Globus pallidus (tissue), 1 donor: ENCODE measurements around the gene MEGF11.

Source experiments
- DNase-seq: peaks from one replicate; pipeline ENCODE4 v3.0.0-alpha.2; 2015; ENCODE audit warnings: low spot score

MEGF11 gene

DNA sequence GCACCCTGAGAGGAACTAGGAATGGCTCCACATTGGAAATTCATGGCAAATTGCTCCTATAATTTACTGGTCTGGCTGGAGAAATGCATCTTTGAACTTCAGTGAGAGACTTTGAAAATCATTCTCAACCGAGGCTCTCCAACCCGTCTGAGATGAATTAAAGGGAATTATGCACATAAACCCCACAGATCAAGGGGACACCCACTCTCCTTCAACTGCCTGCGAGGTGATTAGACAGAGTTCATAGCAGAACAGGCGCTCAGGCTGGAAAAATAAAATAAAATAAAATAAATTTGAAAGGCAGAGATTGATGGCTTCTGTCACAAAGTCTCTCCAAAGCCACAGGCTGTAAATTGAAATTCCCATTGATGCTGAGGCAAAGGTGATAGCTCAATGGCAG lies 37.7 kb downstream of the MEGF11 start:
- no peak for DNase-seq

DNA sequence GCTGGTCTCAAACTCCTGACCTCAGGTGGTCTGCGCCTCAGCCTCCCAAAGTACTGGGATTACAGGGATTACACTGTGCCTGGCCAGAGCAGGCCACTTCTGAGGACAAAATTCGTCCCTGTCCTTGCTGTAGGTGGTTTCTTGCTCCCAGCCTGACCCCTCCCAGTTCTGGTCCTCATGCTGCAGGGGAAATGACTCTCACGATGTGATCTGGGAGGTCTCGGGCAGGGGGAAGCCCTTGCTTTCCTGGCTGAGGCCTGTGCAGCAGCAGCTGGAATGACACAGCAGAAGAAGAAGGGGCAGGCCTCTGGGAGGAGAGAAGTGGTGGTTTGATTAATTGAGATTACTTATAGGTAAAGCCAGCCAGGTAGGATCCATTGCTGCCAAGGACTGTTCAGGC lies 39.3 kb downstream of the MEGF11 start:
- no peak for DNase-seq

DNA sequence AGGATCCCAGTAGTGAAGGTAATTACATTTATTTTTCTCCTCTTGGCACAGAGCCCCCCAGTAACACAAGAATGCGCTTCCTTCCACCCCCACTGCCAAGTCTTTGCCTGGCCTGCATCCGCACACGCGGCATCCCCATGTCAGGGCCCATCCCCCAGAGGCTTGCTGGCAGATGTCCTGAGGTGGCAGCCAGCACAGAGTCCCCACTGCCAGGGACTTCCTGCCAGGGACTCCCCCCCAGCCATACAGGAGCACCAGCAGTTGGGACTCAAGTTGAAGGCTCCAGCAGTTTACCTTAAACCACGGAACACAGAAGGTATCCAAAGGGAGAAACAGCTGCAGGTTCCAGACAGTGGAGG lies 41.0 kb downstream of the MEGF11 start:
- no peak for DNase-seq

DNA sequence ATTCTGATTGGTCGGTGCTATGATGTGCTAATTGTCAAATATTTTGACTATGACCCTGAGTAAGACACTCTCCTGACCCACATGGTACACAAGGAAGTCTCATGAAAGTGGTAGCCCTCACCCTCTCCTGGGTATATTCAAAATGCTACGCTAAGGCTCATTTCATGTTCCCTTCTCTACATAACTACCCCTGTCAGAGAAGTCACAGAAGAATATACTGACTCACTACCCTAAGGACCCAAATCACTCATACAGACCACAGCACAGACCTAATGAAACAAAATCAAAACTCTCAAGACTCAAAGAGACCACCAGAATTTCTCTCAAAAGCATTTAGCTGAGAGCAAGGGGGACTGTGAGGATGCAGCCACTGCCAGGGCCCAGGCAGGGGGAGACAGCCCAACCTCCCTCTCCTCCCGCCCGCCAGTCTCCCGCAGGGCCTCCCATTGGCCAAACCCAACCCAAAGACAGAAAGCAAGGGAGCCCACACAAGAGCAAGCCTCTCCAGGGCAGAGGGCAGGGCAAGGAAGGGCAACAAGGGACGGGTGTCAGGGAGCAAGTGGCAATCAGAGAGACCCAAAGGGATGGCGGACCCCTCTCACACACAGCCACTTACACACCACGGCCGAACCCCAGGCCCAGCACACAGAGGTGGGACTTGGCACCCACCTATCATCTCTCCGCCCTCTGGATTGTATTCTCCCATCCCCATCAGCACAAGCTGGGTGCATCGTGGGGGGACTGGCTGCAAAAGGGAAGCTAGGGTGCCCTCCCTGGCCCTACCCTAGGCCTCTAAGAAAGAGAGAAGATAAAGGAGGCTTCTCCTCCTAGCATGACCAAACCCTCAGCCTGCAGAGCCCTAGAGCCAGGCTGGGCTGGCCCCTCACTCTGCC lies 41.6 kb downstream of the MEGF11 start:
- no peak for DNase-seq

DNA sequence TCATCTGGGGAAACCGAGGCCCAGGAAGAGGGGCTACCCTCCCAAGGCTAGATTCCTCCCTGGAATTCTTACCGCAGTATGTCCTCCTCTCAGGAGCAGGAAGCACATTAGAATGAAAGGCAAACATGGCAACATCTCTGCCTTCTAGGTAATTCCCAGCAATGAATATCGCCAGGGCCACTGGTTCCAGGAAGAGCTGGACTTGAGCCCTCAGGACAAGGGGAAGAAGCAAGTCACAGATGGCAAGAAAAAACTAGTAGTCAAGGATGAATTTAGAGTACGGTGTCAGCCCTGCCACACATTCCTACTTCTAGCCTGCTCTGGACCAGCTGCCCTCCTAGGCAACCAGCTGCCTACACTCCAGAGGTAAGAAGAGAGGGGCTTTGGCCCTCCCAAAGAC lies 42.9 kb downstream of the MEGF11 start:
- DNase-seq: no peak

DNA sequence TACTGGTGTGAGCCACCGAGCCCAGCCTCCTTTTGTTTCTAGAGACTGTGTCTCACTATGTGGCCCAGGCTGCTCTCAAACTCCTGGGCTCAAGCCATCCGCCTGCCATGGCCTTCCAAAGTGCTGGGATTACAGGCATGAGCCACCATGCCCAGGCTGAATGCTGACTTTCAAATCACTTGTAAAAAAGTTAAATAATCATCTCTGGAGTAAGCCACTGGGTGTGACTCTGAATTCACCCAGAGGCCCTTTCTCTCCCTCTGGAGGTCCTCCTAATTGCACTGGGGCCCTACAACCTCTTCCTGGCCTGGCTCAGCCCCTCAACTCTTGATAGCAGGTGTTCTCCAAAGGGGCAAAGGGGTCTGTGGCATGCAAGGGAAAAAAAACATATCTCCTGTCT lies 54.8 kb downstream of the MEGF11 start:
- DNase-seq: no peak

DNA sequence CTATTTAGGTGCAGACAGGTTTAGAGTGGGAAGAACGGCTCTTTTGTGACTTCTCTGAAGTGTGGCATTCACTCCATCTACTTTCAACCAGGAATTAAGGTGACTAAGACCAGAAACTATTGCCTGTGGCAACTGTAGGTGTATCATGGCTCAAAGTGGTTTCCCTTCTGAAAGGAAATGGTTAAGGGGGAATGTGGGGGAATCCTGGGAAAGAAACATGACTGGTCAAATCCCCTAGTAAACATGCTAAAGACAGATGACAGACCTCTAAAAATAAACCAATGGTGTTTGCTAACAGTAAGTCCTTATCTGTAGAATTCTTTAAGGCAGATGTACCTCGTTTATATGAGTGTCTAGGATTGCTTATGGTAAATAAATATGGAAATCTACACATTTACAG lies 56.9 kb downstream of the MEGF11 start:
- DNase-seq: no peak

DNA sequence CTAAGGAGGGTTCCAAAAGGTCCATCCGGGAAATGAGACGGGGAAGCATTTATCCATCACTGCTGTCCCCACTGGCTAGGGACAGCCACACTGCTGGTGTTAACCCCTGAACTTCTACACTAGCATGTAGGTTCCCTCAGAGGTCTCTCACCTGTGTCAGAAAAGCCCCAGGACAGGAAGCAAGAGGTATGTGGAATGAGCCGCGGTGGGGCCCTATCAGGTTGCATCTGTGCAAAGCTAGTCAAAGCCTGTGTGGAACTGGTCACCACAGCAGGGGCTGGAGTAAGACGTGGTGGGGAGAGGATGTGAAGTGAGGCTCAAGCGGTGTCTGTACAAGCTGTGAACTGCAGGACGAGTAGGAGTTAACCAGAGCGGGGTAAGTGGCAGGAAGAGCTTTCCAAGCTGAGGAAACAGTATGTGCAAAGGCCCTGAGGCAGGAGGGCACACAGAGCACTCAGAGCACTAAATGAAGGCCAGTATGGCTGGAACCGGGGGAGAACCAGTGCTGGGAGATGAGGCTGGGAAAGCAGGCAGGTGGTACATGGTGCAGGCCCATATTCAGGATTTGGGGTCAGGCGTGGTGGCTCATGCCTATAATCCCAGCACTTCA lies 57.8 kb downstream of the MEGF11 start:
- DNase-seq: no peak

DNA sequence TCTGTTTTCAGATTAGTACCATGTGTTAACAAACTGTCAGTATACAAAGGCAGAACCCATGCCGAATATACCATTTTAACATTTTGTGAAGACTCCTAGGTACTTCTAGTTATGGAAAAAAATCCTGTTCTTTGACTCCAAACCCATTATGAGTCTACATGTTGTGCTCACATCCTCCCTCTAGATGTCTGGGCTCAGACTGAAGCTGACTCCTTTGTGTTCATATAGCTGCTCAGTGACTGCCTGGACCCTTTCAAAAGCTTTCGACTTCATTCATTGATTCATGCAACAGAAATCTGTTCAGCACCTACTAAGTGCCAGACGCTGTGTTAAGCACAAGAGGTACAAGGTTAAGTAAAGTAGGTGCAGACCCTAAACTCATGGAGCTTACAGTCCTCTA lies 60.5 kb downstream of the MEGF11 start:
- no peak for DNase-seq

DNA sequence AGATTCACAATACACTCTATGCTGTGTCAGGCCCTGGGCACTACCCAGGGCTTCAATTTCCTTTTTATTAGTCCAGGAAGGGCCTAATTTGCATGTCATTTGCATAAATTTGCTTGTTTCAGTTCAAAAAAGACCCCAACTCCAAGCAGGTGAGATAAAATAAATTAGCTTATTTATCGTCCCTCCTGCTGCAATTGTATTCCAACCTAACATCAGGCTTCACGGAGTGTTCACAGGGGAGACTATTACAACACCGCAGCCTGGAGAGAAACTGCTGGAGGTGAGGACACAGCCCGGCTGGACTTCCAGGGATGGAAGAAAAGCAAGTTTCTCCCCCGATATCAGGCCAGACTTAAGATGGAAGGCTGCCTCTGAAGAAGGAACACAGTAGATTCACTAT lies 62.8 kb downstream of the MEGF11 start:
- no peak for DNase-seq

DNA sequence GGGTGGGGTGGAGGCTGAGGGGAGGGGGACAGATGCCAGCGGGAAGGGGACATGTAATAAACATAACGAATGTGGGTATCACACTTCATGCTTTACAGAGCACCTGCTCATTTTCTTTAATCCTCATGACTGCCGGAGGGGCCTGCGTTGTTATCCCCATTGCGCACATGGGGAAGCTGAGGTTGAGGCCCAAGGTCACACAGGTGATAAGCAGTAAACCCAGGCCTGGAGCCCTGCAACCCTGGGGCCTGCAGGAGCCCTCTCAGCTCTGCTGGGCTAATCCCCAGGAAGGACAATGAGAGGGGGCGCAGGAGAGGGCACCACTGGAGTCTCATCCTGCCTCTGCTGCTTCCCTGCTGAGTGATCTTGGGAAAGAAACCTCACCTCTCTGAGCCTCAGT lies 64.3 kb downstream of the MEGF11 start:
- no peak for DNase-seq

DNA sequence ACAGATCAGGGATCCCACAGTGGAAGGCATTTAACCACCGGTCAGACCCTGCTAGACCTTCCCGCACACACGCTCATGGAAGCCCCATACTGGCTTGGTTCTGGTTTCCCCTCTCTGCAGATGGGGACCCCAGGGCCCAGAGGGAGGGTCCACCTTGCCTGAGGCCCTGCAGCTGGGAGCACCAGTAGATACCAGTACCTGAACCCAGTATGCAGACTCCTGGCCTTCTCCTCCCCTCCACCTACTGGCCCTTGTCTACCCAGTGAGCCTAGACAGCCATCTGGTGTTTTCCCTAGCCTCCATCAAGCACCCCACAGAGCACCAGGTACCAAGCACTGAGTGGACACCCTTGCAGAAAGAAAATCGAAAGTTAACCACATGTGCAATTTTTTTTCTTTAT lies 65.1 kb downstream of the MEGF11 start:
- no peak for DNase-seq

DNA sequence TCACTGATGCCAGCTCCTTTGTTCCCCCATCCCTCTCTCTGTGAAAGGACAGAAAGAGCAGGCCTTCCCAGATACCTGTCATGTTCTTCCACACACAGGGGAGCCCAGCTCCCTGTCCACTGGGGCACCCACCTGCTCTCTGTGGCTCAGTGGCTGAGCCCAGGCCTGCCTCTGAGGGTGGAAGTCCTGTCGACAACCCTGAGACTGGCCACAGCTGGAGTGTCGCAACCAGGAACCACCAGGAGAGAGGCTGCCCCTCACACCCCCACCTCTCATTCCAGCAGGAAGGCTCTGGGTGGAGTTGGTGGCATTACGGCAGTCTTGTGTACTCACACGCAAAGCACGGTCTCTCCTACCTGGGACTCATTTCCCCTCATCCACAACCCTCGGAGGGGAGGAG lies 66.3 kb downstream of the MEGF11 start:
- DNase-seq: no peak

DNA sequence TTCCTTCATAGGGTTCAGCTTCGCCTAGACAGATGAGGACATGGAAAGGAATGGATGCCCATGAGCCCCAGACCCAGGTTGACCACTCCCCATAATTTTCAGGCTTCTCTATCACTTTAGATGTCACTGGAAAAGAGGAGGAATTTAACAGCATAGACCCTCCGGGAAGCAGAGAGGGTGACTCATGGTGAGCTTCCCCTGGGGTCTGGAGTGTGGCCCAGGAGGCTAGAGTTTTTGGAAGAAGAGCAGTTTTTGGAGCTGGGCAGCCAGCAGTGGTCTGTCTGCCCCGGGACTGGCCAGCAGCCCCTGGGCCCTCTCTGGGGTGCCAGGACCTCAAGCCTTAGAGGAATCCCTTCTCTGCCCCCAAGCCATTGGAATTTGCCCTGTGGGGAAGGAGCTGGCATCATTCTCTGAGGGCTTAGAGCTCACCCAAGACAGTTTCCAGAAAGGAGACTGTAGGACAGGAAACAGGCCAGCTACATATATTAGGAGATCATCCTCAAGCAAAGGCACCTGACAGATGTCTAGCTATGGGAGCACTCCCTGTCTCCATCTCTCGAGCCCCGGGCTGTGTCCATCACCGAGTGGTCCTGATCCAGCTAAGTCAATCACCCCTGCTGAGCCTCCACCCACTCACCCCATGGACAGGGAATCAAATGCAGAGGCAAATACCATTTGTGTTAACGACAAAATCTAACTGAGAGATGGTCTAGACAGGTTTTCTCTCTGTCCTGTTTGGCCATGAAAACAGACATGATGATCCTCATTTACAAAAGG lies 67.3 kb downstream of the MEGF11 start:
- no peak for DNase-seq

DNA sequence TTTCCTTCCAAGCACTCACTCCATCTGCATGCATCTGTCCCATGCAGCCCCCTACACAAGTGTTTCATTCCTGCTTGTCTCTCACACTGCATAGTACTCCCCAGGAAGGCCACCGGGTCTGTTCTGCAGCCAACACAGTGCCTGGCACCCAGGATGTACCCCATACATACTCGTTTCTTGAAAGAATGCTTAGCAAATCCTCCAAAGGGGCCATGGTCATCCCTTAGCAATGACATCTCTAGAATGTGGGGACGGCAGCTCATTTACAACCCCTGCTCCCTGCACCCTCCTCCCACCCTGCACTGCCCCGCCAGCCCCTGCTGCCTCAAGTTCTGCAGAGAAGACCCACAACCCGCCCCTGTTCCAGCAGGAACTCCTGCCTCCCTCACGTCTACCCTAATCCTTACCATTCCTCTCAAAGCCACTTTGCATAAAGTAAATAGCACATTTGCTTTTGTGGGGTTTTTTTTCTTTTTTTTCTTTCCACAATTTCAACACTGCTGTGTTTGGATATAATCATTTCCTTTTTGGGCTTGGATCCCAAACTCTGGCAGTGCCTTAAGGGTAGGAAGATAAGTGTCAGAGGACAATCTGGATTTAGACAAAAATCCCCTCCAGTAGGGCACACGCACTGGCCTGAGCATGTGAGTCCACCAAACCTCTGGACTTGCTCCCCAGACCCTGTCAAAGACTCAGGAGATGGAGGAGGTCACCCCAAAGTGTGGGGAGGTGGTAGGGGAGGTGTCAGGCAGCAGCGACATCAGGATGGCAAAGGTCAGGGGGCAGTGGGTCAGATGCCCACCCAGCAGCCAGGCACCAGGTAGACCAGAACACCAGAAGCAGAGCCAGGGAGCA lies 68.4 kb downstream of the MEGF11 start:
- DNase-seq: no peak

DNA sequence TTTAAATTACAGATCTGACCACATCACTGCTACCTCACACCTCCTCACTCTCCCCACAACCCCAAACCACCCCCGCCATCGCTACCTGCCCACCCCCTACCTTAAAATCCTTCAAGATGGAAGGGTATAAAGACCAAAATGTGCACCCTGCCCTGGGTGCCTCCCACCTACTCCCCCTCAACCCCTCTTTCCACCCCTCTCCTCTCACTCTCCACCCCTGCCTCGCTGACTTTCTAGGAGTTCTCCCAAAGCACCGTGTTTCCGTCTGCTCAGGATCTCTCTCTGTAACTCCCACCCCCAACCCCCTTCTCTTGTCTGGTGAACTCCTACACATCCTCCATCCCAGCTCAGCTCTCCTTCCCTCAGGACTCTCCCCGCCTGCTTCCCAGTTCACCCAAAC lies 69.1 kb downstream of the MEGF11 start:
- DNase-seq: no peak

DNA sequence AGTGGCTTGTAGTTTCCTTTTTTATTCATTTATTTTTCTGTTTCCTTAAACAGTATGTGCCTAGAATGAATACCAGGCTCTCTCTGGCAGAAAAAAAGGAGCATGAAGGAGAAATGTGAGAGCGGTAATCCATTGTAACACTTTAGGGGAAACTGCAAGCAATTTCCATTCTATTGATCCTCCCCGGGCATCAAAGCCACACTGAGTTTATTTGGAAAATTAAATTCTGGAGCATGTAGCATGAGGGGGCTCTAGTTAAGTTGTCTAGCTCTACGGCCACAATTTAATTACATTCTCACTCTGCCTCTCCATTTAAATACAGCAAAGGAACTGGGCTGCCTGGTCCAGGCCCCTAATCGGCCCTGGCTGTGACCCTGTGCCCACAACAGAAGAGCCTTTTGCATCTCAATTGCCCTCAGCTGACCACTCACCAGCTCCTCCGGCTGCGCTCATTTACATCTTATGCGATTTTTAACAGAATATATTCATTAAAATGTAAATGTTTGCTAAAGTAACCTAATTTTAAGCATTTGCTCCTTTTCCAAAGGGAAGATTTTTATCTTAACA lies 72.9 kb downstream of the MEGF11 start:
- DNase-seq: no peak

DNA sequence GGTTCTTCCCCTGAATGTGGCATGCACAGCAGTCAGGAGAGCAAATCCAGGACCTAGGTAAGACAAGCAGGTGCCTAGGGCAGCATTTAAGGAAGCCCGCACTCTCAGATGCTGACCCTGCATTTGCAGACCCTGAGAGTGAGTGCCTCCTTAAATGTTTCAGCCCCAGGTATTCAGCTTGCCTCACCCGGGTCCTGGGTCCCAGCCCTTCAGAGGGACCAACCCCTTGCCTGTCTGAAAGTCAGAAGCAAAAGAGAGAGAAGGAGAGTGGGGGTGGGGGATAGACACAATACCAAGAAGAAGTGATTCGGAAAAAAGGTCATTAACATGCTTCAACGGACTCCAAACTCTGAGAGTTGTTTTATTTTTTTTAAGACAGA lies 75.0 kb downstream of the MEGF11 start:
- DNase-seq: no peak

DNA sequence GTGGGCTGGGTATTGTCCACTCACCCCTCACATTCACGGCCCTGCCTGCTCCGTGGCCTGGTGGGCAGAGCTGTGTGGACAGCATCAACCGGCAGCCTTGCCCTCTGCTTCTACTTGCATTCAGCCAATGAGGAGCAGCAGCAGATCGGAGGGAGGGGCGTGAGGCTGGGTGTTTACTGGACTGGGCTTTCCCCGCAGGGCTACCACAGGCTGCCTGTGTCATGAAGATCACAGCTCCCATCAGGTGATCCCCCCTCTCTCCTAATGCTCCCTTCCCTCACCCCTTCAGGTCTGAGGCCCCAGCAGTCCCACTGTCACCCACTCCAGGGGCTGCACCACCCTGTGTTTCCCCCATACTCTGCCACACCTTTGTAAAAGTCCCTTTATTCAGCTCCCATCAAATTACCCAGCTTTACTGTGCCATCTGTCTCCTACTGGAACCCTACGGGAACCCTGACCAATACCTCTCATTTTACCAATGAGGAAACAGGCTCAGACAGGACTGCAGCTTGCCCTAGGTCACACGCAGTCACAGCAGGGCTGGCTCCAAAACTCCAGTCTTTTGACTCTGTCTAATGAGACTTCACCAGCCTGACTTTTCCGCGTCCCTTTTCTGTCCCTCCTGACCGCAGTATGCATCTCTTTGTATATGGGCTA lies 81.1 kb downstream of the MEGF11 start:
- DNase-seq: no peak

DNA sequence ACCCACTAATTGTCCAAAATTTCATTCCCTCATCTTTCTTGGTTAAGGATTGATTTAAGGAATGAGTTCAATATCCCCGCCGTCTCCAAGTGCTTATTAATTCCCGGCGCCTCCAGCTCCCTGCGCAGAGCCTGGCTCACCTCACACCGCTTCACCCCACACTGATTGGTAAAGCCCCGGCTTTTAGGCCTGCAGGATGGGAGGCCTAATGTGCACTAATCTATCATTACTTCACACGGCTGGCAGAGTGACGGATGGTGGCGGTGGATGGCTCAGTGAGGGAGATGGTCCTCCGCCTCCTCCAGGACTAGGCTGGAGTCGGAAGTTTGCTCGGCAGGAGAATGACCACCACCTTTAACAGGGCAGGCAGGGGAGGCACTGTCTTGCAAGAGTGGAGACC lies 81.7 kb downstream of the MEGF11 start:
- DNase-seq: no peak

DNA sequence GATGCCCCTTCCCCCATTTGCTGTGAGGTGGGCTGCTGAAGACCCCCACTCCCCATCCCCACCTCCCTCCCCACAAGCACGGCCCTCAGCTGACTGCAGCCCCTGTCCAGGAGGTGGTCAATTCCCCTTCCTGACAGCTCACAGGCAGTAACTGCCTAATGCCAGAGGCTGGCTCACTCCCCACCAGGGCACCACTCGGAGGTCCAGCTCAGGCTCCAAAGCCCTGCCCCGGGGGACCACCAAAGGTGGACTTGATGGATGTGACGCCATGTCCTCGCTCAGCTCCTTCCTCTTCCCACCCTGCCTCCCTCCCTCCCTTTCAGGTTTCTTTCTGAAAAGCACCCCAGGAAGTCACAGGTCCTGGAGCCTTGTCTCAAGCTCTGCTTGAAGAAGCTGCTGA lies 82.8 kb downstream of the MEGF11 start:
- DNase-seq: no peak
